ENCODE measurements around the gene SH3PXD2B. TPM values are rescaled to one million over a fixed set of nuclear protein-coding genes. Genes with fewer than 3 reads are reported as not detected.

Gene SH3PXD2B
- total RNA-seq, 1 experiment from 2014 or later = 15.2 TPM

GRCh38 chr5:172447646-172448365 is 6.5 kb downstream of the SH3PXD2B start:
- no peaks in the 10 kb centered on the region for H3K27me3 ChIP-seq
- H3K9me3 ChIP-seq = no peaks in the 10 kb centered on the region
- H3K36me3 ChIP-seq = peaks cover 14% of the 10 kb centered on the region
- no peak for DNase-seq
- no peak overlapping the region for H3K4me3 ChIP-seq

- H3K9me3 ChIP-seq = no peaks in the 10 kb centered on the region
- no peaks in the 10 kb centered on the region for H3K27me3 ChIP-seq
- DNase-seq = no peak
- no peak overlapping the region for H3K4me3 ChIP-seq
- peaks cover 6% of the 10 kb centered on the region for H3K36me3 ChIP-seq
These were observed 7.8 kb downstream of the SH3PXD2B start for GRCh38 chr5:172446336-172447051.

- no peak overlapping the region for H3K4me3 ChIP-seq
- no peaks in the 10 kb centered on the region for H3K9me3 ChIP-seq
- no peaks in the 10 kb centered on the region; the same call in none of the 2 replicates for H3K36me3 ChIP-seq
- no peaks in the 10 kb centered on the region for H3K27me3 ChIP-seq
- DNase-seq = no peak
These were observed 8.5 kb downstream of the SH3PXD2B start for GRCh38 chr5:172445866-172446265.

GRCh38 chr5:172444626-172445365 is 9.5 kb downstream of the SH3PXD2B start:
- Histone ChIP-seq H3K4me3 (no peak overlapping the region), H3K27me3 (no peaks in the 10 kb centered on the region), H3K36me3 (peaks cover 3% of the 10 kb centered on the region; the same call in 1 of the 2 replicates), H3K9me3 (no peaks in the 10 kb centered on the region)
- peak; percentile 32 for DNase-seq

- Histone ChIP-seq H3K36me3 (peaks cover 3% of the 10 kb centered on the region; the same call in 1 of the 2 replicates), H3K27me3 (no peaks in the 10 kb centered on the region), H3K4me3 (no peak overlapping the region), H3K9me3 (no peaks in the 10 kb centered on the region)
- peak; percentile 72 for DNase-seq
These were observed 10.2 kb downstream of the SH3PXD2B start for GRCh38 chr5:172444110-172444510.

GRCh38 chr5:172443441-172444109 is 10.8 kb downstream of the SH3PXD2B start:
- Histone ChIP-seq H3K4me3 (no peak overlapping the region), H3K36me3 (peaks cover 3% of the 10 kb centered on the region; the same call in 1 of the 2 replicates), H3K27me3 (no peaks in the 10 kb centered on the region), H3K9me3 (no peaks in the 10 kb centered on the region)
- DNase-seq = peak; percentile 97

GRCh38 chr5:172442592-172442991 is 11.7 kb downstream of the SH3PXD2B start:
- Histone ChIP-seq H3K4me3 (no peak overlapping the region), H3K9me3 (no peaks in the 10 kb centered on the region), H3K36me3 (peaks cover 3% of the 10 kb centered on the region), H3K27me3 (no peaks in the 10 kb centered on the region)
- no peak for DNase-seq

- Histone ChIP-seq H3K27me3 (no peaks in the 10 kb centered on the region), H3K36me3 (peaks cover 11% of the 10 kb centered on the region), H3K4me3 (no peak overlapping the region), H3K9me3 (no peaks in the 10 kb centered on the region)
- no peak for DNase-seq
These were observed 13.0 kb downstream of the SH3PXD2B start for GRCh38 chr5:172441262-172441751.

- DNase-seq = no peak
- H3K36me3 ChIP-seq = peaks cover 12% of the 10 kb centered on the region
- H3K4me3 ChIP-seq = no peak overlapping the region
- no peaks in the 10 kb centered on the region for H3K27me3 ChIP-seq
- no peaks in the 10 kb centered on the region for H3K9me3 ChIP-seq
These were observed 13.8 kb downstream of the SH3PXD2B start for GRCh38 chr5:172440486-172440885.

- Histone ChIP-seq H3K36me3 (peaks cover 18% of the 10 kb centered on the region), H3K9me3 (no peaks in the 10 kb centered on the region), H3K27me3 (no peaks in the 10 kb centered on the region), H3K4me3 (no peak overlapping the region)
- peak; percentile 97 for DNase-seq
These were observed 14.4 kb downstream of the SH3PXD2B start for GRCh38 chr5:172439785-172440477.

- no peaks in the 10 kb centered on the region for H3K9me3 ChIP-seq
- no peak for DNase-seq
These were observed 16.0 kb downstream of the SH3PXD2B start for GRCh38 chr5:172438319-172438668.

GRCh38 chr5:172437445-172438318 is 16.6 kb downstream of the SH3PXD2B start:
- Histone ChIP-seq H3K4me3 (no peak overlapping the region), H3K9me3 (no peaks in the 10 kb centered on the region), H3K27me3 (no peaks in the 10 kb centered on the region), H3K36me3 (peaks cover 23% of the 10 kb centered on the region)
- DNase-seq = no peak

More at GRCh38 chr5:172438319-172438668, 16.0 kb downstream of the SH3PXD2B start:
- Histone ChIP-seq H3K36me3 (peaks cover 20% of the 10 kb centered on the region), H3K4me3 (no peak overlapping the region), H3K27me3 (no peaks in the 10 kb centered on the region)

GRCh38 chr5:172436879-172437369 is 17.4 kb downstream of the SH3PXD2B start:
- Histone ChIP-seq H3K9me3 (no peaks in the 10 kb centered on the region), H3K27me3 (no peaks in the 10 kb centered on the region), H3K4me3 (no peak overlapping the region), H3K36me3 (peaks cover 23% of the 10 kb centered on the region)
- DNase-seq = no peak

GRCh38 chr5:172436078-172436878 is 18.0 kb downstream of the SH3PXD2B start:
- Histone ChIP-seq H3K27me3 (no peaks in the 10 kb centered on the region), H3K36me3 (peaks cover 23% of the 10 kb centered on the region), H3K4me3 (no peak overlapping the region), H3K9me3 (no peaks in the 10 kb centered on the region)
- DNase-seq = no peak
